Measurements from ENCODE around the gene MKNK2. TPM values are rescaled to one million over a fixed set of nuclear protein-coding genes. Genes with fewer than 3 reads are reported as not detected.

The MKNK2 gene
- total and polyA plus RNA-seq, 10 of the 15 experiments (the other 5 are each of a cell fraction or from before 2014, with no cell fraction given), result 9.6 to 365 (median 69.9) TPM

- peak; percentile 84 for TF ChIP-seq RELB (IDR thresholded peaks at IDR 0.05; ENCODE audit: low read depth)
- no peak for TF ChIP-seq FOXK2 (IDR thresholded peaks at IDR 0.05)
- TF ChIP-seq NRF1 (conservative IDR thresholded peaks at IDR 0.05; ENCODE audit: low read depth, low read length), result no peak
- TF ChIP-seq ZNF687 (IDR thresholded peaks at IDR 0.05), result peak; percentile 87
- no peak; the same call in 1 of the 2 replicates for TF ChIP-seq LARP7 (IDR thresholded peaks at IDR 0.05)
- no peak for TF ChIP-seq CBFB (IDR thresholded peaks at IDR 0.05; ENCODE audit: low read depth)
- TF ChIP-seq ZNF384 (IDR thresholded peaks at IDR 0.05; ENCODE audit: borderline replicate concordance, low read depth, low read length), result no peak
- TF ChIP-seq ASH2L (IDR thresholded peaks at IDR 0.05; ENCODE audit: borderline replicate concordance, low read depth), result no peak
- no peak; the same call in 1 of the 2 replicates for TF ChIP-seq SMC3 (IDR thresholded peaks at IDR 0.05; ENCODE audit: borderline replicate concordance, low read length)
- TF ChIP-seq NR2C2 (IDR thresholded peaks at IDR 0.05; ENCODE audit: borderline replicate concordance, control insufficient read depth, insufficient read length, low read depth), result no peak
- TF ChIP-seq GATAD2B (conservative IDR thresholded peaks at IDR 0.05; ENCODE audit: low read depth), result peak; percentile 98
- no peak for TF ChIP-seq ZNF24 (IDR thresholded peaks at IDR 0.05)
- TF ChIP-seq TCF12 (IDR thresholded peaks at IDR 0.05; ENCODE audit: low read depth, low read length), result 0 out of 2 replicates have a peak, but pooled peaks have one; percentile 66
- TF ChIP-seq SPI1 (IDR thresholded peaks at IDR 0.05; ENCODE audit: borderline replicate concordance, insufficient read depth, low read depth, low read length), result no peak
- TF ChIP-seq POLR2AphosphoS2 (IDR thresholded peaks at IDR 0.05; ENCODE audit: low read depth, low read length), result no peak
- TF ChIP-seq PML (IDR thresholded peaks at IDR 0.05; ENCODE audit: low read length), result no peak
- TF ChIP-seq SRF (IDR thresholded peaks at IDR 0.05; ENCODE audit: low read depth in 2 of 2, low read length in 2 of 2), result no peak
- TF ChIP-seq RAD21 (IDR thresholded peaks at IDR 0.05; ENCODE audit: insufficient read depth, low read depth, low read length), result no peak
- TF ChIP-seq CREM (IDR thresholded peaks at IDR 0.05; ENCODE audit: low read depth), result peak; percentile 42; the same call in 1 of the 2 replicates
- TF ChIP-seq STAT3 (IDR thresholded peaks at IDR 0.05; ENCODE audit: low read depth, low read length), result no peak
- no peak for TF ChIP-seq MTA3 (IDR thresholded peaks at IDR 0.05; ENCODE audit: borderline replicate concordance, low read length)
- TF ChIP-seq ATF7 (IDR thresholded peaks at IDR 0.05; ENCODE audit: low read depth), result peak; percentile 39
- TF ChIP-seq SREBF2 (IDR thresholded peaks at IDR 0.05; ENCODE audit: low read length), result no peak
- no peak for TF ChIP-seq FOXM1 (IDR thresholded peaks at IDR 0.05; ENCODE audit: low read depth, low read length)
- TF ChIP-seq CBX5 (IDR thresholded peaks at IDR 0.05; ENCODE audit: low read depth), result no peak
Measured at GRCh38 chr19:2051773-2052704, 995 bp upstream of the MKNK2 start (continued).
